Cardiac muscle cell (in vitro differentiated cells and primary cell): Measurements from ENCODE around the gene CALN1. TPM values are rescaled to one million over a fixed set of nuclear protein-coding genes. Genes with fewer than 3 reads are reported as not detected.

Experiments used
- DNase-seq, 2 donors: peaks; one replicate each; pipeline versions ENCODE4 v3.0.0 to v3.0.0-alpha.2; 2010 to 2017; ENCODE audit warnings: low read depth in 1 of 2, low spot score in 1 of 2
- H3K27ac ChIP-seq: fragments of 200-600 bp; sonication (generic); 2 replicates; pipeline ENCODE4 v1.5.1; 2016
- H3K27me3 ChIP-seq: fragments of 200-600 bp; sonication (generic); 2 replicates; pipeline ENCODE4 v1.6.0; 2016; ENCODE audit warnings: control low read depth
- H3K36me3 ChIP-seq: fragments of 200-600 bp; sonication (generic); 2 replicates; pipeline ENCODE4 v1.5.1; 2016; ENCODE audit warnings: control low read depth
- H3K4me1 ChIP-seq: fragments of 200-600 bp; sonication (generic); 2 replicates; pipeline ENCODE4 v1.8.1; 2017; ENCODE audit warnings: low read depth, mild to moderate bottlenecking, mixed run types
- H3K4me3 ChIP-seq: fragments of 200-600 bp; sonication (generic); 2 replicates; pipeline ENCODE4 v1.5.1; 2016; ENCODE audit warnings: mild to moderate bottlenecking
- H3K9me3 ChIP-seq: fragments of 200-600 bp; sonication (generic); 2 replicates; pipeline ENCODE4 v1.5.1; 2017; ENCODE audit warnings: low read depth, mild to moderate bottlenecking, control low read depth
- CTCF ChIP-seq: IDR thresholded peaks from 2 replicates; pipeline ENCODE4 v1.5.1; 2012; ENCODE audit warnings: low read depth, mild to moderate bottlenecking, low read length
- polyA plus RNA-seq: library from polyadenylated mRNA; unstranded; fragments of >200 nt; fragmentation: Nextera tagmentation; extraction: Ambion mirVana; gene quantifications from 2 replicates; pipeline ENCODE4 v1.2.1, GENCODE V29; 2016
- total RNA-seq: library from RNA; depleted of rRNA; stranded (reverse); fragments of >200 nt; gene quantifications from 2 replicates; pipeline ENCODE4 v1.2.3, GENCODE V29; 2016

CALN1 gene
- total and polyA plus RNA-seq, 2 experiments from 2014 or later, result 0.03 to 0.18 TPM

GRCh38 chr7:72038022-72038732 lies 374.0 kb downstream of the CALN1 start:
- DNase-seq, result no peak
- no peak for TF ChIP-seq CTCF
- H3K27ac ChIP-seq, result no peak overlapping the region

DNA sequence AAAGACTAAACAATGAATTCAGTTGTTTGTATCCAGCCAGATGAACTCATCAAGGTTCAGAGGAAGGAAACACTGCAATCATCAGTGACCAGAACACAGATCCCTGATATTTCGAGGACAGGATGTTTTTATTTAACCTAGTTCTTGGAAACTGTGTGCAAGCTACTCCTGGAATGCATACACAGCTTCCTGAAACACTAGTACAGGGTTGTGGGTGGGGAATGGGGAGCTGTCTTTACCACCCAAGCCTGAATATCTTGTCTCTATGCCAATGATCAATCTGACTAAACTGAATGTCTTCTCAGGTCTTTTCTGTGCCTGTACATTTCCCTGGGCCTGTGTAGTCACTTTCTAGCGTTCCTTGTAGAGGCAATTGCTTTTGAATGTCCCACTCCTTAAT lies 374.6 kb downstream of the CALN1 start:
- H3K36me3 ChIP-seq, result no peaks in the 10 kb centered on the region
- no peaks in the 10 kb centered on the region for H3K4me1 ChIP-seq
- H3K27me3 ChIP-seq, result no peaks in the 10 kb centered on the region
- H3K27ac ChIP-seq, result no peak overlapping the region
- TF ChIP-seq CTCF, result no peak
- H3K9me3 ChIP-seq, result no peaks in the 10 kb centered on the region
- no peak for DNase-seq
- no peak overlapping the region for H3K4me3 ChIP-seq

More at GRCh38 chr7:72038022-72038732, 374.0 kb downstream of the CALN1 start:
- Histone ChIP-seq H3K27me3 (no peaks in the 10 kb centered on the region), H3K4me3 (no peak overlapping the region), H3K4me1 (no peaks in the 10 kb centered on the region), H3K9me3 (no peaks in the 10 kb centered on the region), H3K36me3 (no peaks in the 10 kb centered on the region)

DNA sequence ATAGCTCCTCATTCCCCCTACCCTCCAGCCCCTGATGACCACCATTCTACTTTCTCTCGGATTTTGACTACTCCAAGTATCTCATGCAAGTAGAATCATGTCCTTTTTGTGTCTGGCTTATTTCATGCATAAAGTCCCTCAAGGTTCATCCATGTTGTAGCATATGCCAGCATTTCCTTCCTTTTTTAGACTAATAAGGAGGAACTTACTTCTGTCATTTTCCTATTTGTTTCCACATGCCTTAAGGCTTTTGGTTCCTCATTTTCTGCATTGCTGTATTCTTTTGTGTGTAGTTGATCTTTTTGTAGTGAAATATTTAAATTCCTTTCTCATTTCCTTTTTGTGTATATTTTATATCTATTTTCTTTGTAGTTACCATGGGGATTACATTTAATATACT lies 376.9 kb downstream of the CALN1 start:
- Histone ChIP-seq H3K9me3 (no peaks in the 10 kb centered on the region), H3K4me3 (no peak overlapping the region), H3K36me3 (no peaks in the 10 kb centered on the region), H3K27me3 (no peaks in the 10 kb centered on the region), H3K27ac (no peak overlapping the region), H3K4me1 (peaks cover 6% of the 10 kb centered on the region)
- DNase-seq, result no peak
- TF ChIP-seq CTCF, result no peak

- H3K27ac ChIP-seq, result no peak overlapping the region
- no peak for DNase-seq
- H3K4me3 ChIP-seq, result no peak overlapping the region
- H3K4me1 ChIP-seq, result peaks cover 6% of the 10 kb centered on the region
- no peaks in the 10 kb centered on the region for H3K36me3 ChIP-seq
- no peaks in the 10 kb centered on the region for H3K27me3 ChIP-seq
- H3K9me3 ChIP-seq, result no peaks in the 10 kb centered on the region
- no peak for TF ChIP-seq CTCF
These were observed 379.2 kb downstream of the CALN1 start for GRCh38 chr7:72032934-72033333.

DNA sequence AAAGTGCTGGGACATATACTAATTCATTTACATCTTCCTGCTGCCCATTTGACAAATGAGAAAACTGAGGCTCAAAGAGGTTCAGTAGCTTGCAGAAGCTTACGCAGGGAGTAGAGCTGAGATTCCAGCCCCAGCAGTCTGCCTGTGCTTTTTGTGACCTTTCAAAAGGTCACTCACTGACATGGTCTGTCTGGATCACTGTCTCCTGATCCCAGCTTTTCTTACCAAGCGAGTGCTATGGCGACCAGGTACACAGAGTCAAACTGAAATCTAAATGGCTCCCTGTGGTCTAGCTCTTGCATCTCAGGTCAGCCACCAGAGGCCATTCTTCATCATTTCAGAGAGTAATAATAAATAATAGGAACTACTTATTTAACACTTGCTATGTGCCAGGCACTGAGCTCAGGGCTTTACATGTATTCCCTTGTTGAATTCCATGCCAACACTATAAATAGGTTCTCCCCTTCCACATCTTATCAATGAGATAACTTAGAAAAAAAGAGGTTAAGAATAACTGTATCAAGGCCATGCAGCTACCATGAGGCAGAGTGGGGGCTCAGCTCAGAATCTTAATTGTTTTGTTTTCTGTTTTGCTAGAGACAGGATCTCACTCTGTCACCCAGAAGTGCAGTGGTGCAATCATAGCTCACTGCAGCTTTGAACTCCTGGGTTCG lies 381.0 kb downstream of the CALN1 start:
- Histone ChIP-seq H3K4me3 (no peak overlapping the region), H3K4me1 (peaks cover 6% of the 10 kb centered on the region), H3K27ac (no peak overlapping the region), H3K9me3 (no peaks in the 10 kb centered on the region), H3K36me3 (no peaks in the 10 kb centered on the region), H3K27me3 (no peaks in the 10 kb centered on the region)
- DNase-seq, result peak in 1 of 2 donors; percentile 0
- TF ChIP-seq CTCF, result no peak
